Mammary epithelial cell (primary cell): Measurements from ENCODE around the gene OR6K3.

Experiments
- EZH2 ChIP-seq: IDR thresholded peaks from 2 replicates; pipeline ENCODE4 v1.6.1; 2012; ENCODE audit warnings: low read length, inconsistent platforms, borderline replicate concordance
- TF ChIP-seq, protein P1 (sequence below), 2 donors: IDR thresholded peaks in 1 of 2; conservative IDR thresholded peaks in 1 of 2; 2 replicates each; pipeline ENCODE4 v1.5.1; 2011 to 2012; ENCODE audit warnings: inconsistent platforms in 2 of 2, low read length in 2 of 2, mild to moderate bottlenecking in 2 of 2, control low read depth in 1 of 2, low read depth in 1 of 2; ENCODE audit not compliant: insufficient read depth in 1 of 2; ENCODE audit errors: extremely low read depth in 1 of 2

DNA sequence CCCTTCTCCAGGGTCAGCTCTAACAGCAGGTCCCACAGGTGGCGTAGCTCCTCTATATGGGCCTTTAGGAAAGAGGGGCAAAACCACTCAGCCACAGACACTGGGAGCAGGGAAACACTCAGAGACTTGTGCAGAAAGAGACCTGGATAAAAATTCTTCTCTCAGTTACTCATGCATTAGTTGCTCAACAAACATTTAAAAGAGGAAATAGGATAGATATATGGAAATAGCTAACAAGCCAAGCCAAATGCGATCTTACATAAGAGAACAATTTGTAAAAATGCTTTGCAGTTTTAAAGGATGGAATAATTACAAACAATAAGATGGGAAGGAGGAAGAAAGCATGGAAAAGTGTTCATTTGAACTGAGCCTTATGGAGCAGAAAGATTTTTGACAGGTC is 38.9 kb downstream of the OR6K3 start:
- TF ChIP-seq, protein P1, sequence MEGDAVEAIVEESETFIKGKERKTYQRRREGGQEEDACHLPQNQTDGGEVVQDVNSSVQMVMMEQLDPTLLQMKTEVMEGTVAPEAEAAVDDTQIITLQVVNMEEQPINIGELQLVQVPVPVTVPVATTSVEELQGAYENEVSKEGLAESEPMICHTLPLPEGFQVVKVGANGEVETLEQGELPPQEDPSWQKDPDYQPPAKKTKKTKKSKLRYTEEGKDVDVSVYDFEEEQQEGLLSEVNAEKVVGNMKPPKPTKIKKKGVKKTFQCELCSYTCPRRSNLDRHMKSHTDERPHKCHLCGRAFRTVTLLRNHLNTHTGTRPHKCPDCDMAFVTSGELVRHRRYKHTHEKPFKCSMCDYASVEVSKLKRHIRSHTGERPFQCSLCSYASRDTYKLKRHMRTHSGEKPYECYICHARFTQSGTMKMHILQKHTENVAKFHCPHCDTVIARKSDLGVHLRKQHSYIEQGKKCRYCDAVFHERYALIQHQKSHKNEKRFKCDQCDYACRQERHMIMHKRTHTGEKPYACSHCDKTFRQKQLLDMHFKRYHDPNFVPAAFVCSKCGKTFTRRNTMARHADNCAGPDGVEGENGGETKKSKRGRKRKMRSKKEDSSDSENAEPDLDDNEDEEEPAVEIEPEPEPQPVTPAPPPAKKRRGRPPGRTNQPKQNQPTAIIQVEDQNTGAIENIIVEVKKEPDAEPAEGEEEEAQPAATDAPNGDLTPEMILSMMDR (conservative IDR thresholded peaks at IDR 0.05 in 1 of 2, IDR thresholded peaks at IDR 0.05 in 1 of 2; ENCODE audit: extremely low read depth in 1 of 2, insufficient read depth in 1 of 2, low read depth in 1 of 2, low read length in 2 of 2): no peak
- TF ChIP-seq EZH2: no peak
